T1000 (cell line): Measurements from ENCODE around the gene RFX8.

Experiments
- DNase-seq: peaks from one replicate; lab custom pipeline; 2025; ENCODE audit warnings: mixed read lengths; lab: John Stamatoyannopoulos, UW

RFX8 gene

GRCh38 chr2:101410114-101410513, 64.8 kb downstream of the RFX8 start:
- no peak for DNase-seq

GRCh38 chr2:101409699-101410098, 65.2 kb downstream of the RFX8 start:
- DNase-seq: no peak

- DNase-seq: no peak
Observed at GRCh38 chr2:101408925-101409324, 66.0 kb downstream of the RFX8 start.

GRCh38 chr2:101405351-101405899, 69.5 kb downstream of the RFX8 start:
- DNase-seq: no peak

GRCh38 chr2:101403745-101404144, 71.2 kb downstream of the RFX8 start:
- no peak for DNase-seq

DNA sequence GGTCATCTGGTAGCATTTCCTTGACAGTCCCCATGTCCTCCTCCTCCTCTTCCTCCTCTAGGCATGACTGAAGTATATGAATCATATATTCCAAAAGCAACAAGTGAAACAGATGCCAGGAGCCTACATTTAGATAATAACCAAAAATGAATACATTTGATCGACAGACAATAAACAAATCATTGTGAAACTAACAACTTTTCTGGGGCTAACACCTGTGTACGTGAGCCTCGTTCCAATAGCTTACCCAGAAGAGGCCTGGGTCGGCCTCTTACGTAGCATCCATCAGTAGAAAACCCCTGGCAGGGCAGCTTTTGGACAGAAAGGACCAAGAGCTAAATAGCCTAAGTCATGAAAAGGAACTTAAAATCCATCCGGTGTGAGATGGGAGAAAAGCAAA, 72.3 kb downstream of the RFX8 start:
- DNase-seq: no peak

- no peak for DNase-seq
Observed at GRCh38 chr2:101401906-101402305, 73.0 kb downstream of the RFX8 start.

DNA sequence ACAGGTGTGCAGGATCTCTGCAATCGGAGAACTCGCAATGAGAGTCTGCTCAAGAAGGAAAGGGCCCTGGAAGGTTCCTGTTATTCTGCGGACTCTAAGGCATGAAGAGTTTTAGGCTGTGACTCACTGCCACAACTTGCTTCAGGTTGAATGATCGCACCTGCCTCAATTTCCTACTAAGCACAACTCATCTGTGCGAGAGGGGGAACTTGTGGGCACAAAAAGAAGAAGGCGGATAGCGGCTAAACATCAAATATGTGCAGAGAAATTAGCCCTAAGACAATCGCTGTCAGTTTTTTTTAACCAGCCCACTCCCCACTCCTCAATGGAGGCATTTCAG, 73.6 kb downstream of the RFX8 start:
- DNase-seq: no peak

GRCh38 chr2:101400506-101401325, 74.2 kb downstream of the RFX8 start:
- DNase-seq: no peak

- no peak for DNase-seq
Observed at GRCh38 chr2:101400048-101400447, 74.9 kb downstream of the RFX8 start.

- no peak for DNase-seq
Observed at GRCh38 chr2:101399021-101399799, 75.7 kb downstream of the RFX8 start.

GRCh38 chr2:101398116-101398821, 76.6 kb downstream of the RFX8 start:
- DNase-seq: no peak

DNA sequence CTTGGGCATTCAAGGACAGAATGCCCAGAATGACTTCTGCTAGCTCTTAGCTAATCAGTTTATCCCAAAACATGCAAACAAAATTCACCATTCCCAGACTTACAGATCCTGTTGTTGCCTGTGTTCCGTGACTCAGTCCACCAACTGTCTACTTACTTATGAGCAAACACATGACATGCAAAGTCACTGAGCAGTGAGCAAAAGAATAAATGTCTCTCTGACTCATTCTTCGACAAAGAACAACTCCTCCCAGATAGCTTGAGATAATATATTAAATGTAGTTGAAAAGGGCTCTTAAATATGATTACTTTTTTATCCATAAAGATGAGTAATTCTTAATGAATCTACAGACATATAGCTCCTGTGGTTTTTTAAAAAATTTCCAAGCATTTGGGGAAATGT, 78.6 kb downstream of the RFX8 start:
- DNase-seq: peak; percentile 18

DNA sequence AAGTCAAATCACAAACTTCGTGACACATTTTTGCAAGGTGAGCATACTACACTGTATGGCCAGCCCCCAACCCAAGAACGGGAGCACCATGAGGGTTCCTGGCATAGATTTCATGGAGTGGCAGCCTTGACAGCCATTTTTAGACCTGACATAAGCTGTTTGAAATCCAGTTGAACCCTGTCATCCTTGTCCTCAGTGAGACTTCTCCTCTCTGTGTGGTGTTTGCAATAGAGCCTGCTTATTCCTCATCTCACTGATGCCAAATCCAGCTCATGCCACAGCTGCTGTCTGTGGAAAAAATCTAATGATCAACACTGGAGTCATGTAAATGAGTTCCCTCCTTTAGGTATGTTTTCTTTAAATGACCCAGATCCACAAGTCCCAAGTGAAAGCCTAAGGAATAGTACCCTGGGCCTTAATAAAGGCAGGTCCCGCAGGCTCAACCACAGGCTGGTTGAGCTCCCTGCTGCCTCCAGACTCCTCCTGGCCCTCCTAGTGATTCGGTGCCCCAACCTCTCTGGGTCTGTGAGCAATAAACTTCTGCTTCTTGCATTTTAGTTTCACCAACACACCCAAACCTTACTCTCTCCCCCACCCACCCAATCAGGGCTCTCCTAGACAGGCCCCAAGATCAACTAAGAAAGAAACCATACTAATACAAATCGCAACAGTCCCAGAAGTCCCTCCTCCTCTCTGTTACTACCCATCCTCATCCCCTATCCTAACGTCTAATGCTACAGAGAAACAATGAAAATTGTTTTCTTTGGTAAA, 79.2 kb downstream of the RFX8 start:
- no peak for DNase-seq

DNA sequence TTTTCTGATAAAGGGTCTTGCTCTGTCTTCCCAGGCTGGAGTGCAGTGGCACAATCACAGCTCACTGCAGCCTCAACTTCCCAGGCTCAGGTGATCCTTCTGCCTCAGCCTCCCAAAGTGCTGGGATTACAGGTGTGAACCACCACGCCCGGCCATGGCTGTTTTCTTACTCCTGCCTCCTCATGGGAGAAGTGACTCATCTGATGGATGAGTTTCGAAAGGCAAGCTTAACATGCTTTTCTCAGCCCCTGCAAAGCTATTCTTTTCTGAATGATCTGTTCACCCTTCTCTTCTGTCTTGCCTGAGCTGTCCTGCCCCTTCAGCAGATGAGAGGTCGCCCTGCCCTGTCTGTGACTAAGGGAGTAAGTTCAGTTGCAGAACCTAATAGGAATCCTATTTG, 86.7 kb downstream of the RFX8 start:
- DNase-seq: peak; percentile 9

GRCh38 chr2:101387151-101387834, 87.6 kb downstream of the RFX8 start, which contains the start of gene CREG2:
TSS of gene CREG2 (minus strand) at chr2:101387503. CDS start at chr2:101387457, 46 bp downstream.
- DNase-seq: peak; percentile 55

DNA sequence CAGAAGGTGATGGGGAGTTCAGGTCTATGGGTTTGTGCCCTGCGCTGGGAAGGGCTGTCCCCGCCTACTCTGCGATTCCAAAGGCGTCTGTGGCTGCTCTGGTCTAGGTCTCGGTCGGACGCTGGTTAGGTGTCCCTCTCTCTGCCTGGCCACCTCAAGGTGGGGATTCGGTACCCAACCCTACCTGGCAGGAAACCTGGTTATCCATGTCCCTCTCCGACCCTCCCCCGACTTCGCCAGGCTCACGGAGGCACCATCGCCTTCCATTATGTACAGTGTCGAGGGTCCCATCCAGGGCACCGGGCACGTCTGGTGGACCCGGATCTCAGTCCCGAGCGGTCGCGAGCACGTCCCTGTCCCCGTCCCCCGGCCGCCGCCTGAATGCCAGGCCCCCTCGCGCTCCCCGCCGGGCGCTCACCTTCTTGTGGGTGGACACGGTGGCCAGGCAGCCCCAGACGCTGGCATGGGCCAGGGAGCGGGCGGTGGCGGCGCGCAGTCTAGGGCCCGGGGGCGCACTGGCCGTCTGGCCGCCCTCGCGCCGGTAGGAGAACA, 88.2 kb downstream of the RFX8 start:
- DNase-seq: no peak

DNA sequence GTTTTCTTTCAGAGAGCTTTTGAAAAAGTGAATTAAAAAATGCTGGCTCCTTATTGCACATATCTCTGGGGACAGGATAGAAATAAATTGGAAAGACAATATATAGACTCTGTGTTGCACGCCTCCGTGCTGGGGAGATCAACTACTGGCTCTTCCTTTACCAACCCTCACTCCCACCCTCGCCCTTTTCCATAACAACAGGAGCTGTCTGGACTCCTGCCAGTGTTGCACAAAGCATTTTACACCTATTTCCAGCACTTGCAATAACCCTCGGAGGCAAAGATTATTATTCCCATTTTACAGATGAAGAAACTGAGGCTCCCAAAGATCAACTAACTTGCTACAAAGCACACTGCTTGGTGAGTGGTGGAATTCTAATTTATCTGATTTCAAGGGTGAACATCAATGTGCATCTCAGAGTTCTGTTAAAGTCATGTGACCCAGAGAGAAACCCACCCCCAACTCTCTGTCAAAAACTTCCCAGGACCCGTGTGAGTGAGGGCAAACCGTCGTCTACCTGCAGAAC, 91.8 kb downstream of the RFX8 start:
- DNase-seq: no peak

DNA sequence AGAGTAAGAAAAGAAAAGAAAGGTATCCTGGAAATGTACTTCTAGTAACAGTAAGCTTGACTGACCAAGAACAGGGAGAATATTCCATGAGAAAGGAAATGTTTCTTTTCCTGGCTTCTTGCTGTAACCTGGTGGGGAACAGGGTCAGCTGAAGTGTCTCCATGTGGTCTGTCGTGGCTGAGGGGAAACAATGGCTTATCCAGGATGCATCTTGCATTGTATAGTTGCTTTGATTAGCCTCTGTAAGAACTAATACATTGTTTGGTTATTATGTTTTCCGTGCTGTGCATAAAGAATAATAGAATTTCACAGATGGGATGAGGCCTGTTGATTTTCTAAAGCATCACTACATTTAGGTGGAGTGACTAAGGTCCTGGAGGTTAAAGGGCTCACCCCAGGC, 92.5 kb downstream of the RFX8 start:
- no peak for DNase-seq

DNA sequence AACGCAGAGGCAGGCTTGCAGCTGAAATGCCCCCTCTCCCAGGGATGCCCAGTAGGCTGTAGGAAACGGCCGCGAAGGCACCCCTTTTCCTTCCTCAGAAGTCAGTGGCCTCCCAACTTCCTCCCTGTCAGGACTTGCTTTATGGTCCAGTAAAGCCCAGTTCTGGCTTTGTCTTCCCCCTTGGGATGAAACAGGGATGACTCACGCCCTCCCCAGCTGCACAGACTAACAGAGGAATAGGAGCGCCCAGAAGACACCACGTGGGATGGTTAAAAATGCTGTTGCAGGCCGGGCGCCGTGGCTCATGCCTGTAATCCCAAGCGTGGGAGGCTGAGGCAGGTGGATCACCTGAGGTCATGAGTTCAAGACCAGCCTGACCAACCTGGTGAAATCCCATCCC, 94.5 kb downstream of the RFX8 start:
- DNase-seq: peak; percentile 63
